Activated naive CD8-positive, alpha-beta T cell treated with anti-CD3 and anti-CD28 coated beads, Interleukin-2, amount 10 ng/mL, durations not matched to agents 7 days and 5 days (primary cell): Measurements from ENCODE around the gene ENG. TPM values are rescaled to one million over a fixed set of nuclear protein-coding genes. Genes with fewer than 3 reads are reported as not detected.

Experiments
- ATAC-seq: fragments of 150-1000 bp; cut with Tn5 transposase; one replicate; pipeline ENCODE4 v1.10.0; 2021; ENCODE audit warnings: low read depth, moderate library complexity
- POLR2A ChIA-PET: fragments of 350-600 bp; sonication (Branson Sonifier 250); formaldehyde crosslinking; loops from one replicate; lab custom pipeline; 2021; ENCODE audit warnings: antibody characterized with exemption; lab: Charles Lee
- DNase-seq: peaks from one replicate; pipeline ENCODE4 v3.0.0; 2021
- H3K27ac Mint-ChIP-seq: one replicate; pipeline ENCODE4 v1.8.0; 2022; ENCODE audit warnings: mild to moderate bottlenecking, mixed read lengths
- H3K27me3 Mint-ChIP-seq: one replicate; pipeline ENCODE4 v1.8.0; 2022; ENCODE audit warnings: mild to moderate bottlenecking, moderate library complexity, mixed read lengths
- H3K36me3 Mint-ChIP-seq: one replicate; pipeline ENCODE4 v1.8.0; 2021; ENCODE audit warnings: mild to moderate bottlenecking, mixed read lengths
- H3K4me1 Mint-ChIP-seq: one replicate; pipeline ENCODE4 v1.8.0; 2021; ENCODE audit warnings: mixed read lengths
- H3K4me3 Mint-ChIP-seq: one replicate; pipeline ENCODE4 v1.8.0; 2022; ENCODE audit warnings: mild to moderate bottlenecking, moderate library complexity, mixed read lengths
- H3K9me3 Mint-ChIP-seq: one replicate; pipeline ENCODE4 v1.8.0; 2021; ENCODE audit warnings: mixed read lengths
- total RNA-seq, 2 experiments: library from RNA; stranded (reverse); gene quantifications; one replicate each; pipeline ENCODE4 v1.2.3, GENCODE V29; 2021

Gene ENG
- total RNA-seq, 2 experiments from 2014 or later: 19.7 to 20.1 TPM

DNA sequence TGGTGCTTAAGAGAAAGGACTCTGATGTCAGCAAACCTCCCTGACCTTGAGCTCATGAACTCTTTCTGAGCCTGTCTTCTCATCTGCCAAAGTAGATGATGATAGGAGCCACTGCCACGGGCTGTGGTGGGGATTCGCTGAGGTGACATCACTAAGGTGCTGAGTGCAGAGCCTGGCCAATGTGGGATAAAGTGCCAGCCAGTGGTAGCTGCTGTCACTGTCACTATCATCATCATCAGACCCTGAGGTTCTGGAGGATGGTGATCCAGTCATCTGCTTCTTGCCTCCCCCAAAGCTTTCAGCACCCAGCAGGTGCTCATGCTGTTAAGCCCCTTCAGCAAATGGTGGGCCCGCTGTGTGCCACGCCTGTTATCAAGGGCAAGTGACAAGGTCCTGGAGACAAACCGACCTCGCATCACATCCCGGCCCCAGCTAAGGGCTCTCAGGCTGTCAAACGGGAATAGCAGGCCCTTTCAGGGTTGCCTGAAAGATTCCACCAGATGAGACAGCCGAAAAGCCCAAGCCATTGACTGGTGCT, 45.4 kb downstream of the ENG start:
- H3K4me3 Mint-ChIP-seq: no peak overlapping the region
- H3K27ac Mint-ChIP-seq: peak overlapping the region; percentile 16
- peaks cover 11% of the 10 kb centered on the region for H3K36me3 Mint-ChIP-seq
- POLR2A ChIA-PET: interaction anchor here (0.6 to 1.1 kb wide), 7 partner anchors 9 to 375 kb away, joined by 3 to 6 read pairs (median 5); no protein-coding TSS in a partner anchor
- peak; percentile 27 for ATAC-seq
- no peaks in the 10 kb centered on the region for H3K27me3 Mint-ChIP-seq
- no peaks in the 10 kb centered on the region for H3K9me3 Mint-ChIP-seq
- no peak for DNase-seq
- peaks cover 10% of the 10 kb centered on the region for H3K4me1 Mint-ChIP-seq

DNA sequence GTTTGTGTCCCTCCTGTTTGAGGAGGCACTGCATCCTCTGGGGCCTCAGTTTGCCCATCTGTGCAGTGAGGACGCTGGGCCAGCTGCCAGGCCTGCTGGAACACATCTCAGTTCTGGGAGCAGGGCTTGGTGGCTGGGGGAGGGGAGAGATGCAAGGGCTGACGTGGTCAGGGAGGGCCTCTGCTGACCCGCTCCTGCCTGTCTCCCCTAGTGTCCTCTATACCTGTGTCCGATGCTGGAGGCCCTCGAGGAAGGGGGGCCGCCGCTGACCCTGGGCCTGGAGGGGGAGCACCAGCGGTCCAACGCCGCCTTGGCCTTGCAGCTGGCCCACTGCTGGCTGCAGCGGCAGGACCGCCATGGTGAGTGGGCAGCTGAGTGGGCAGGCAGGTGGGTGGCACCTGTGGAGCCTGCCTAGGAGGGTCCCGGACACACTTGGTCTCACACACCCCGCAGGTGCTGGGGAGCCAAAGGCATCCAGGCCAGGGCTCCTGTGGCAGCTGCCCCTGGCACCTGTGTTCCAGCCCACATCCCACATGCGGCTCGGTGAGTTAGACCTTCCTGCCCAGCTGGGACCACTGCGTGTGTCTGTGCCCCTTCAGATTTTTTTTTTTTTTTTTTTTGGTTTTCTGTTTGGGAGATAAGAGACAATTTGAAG, 46.0 kb downstream of the ENG start:
- no peaks in the 10 kb centered on the region for H3K9me3 Mint-ChIP-seq
- H3K27ac Mint-ChIP-seq: peak overlapping the region; percentile 30
- POLR2A ChIA-PET: interaction anchor here (0.6 to 1.1 kb wide), 7 partner anchors 10 to 376 kb away, joined by 3 to 6 read pairs (median 5); no protein-coding TSS in a partner anchor
- DNase-seq: no peak
- no peaks in the 10 kb centered on the region for H3K27me3 Mint-ChIP-seq
- H3K4me1 Mint-ChIP-seq: peaks cover 14% of the 10 kb centered on the region
- no peak for ATAC-seq
- H3K4me3 Mint-ChIP-seq: no peak overlapping the region
- peaks cover 11% of the 10 kb centered on the region for H3K36me3 Mint-ChIP-seq

DNA sequence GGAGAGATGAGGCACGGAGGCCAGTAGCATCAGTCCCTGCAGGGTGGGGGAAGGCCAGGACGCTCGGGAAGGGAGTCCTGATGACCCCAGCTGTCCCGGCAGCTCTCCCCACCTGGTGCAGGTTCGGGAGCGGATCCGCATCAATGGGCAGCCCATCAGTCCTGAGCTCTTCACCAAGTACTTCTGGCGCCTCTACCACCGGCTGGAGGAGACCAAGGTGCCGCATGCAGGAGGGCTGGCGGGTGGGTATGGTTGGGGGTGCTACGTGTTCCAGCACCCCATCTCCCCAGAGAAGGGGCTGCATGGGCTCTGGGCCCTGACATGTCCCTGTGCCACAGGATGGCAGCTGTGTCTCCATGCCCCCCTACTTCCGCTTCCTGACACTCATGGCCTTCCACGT, 47.6 kb downstream of the ENG start:
- H3K9me3 Mint-ChIP-seq: no peaks in the 10 kb centered on the region
- no peak overlapping the region for H3K4me3 Mint-ChIP-seq
- no peaks in the 10 kb centered on the region for H3K27me3 Mint-ChIP-seq
- H3K27ac Mint-ChIP-seq: no peak overlapping the region
- peaks cover 15% of the 10 kb centered on the region for H3K4me1 Mint-ChIP-seq
- peaks cover 13% of the 10 kb centered on the region for H3K36me3 Mint-ChIP-seq
- DNase-seq (no peak), ATAC-seq (no peak)
- POLR2A ChIA-PET: interaction anchor here (1.2 kb wide), 1 partner anchor 10 kb away, joined by 4 read pairs; no protein-coding TSS in a partner anchor

DNA sequence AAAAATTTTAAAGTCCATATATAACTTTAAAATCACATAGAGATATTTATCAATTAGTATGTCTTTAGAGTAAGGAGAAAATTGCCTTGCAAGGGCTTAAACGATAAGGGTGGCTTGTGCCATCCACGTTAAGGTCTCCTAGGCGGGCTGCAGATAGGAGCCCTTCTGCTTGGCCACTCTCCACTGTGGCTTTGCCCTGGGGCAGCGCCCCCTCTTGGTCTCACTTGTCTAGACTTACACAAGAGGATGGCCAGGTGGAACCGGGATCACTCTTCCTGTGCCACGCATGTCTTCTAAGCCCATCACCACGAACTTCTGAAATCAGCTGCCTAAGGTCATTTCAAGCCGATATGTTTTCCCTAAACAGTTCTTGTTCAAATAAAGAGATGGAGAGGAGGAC, 48.8 kb downstream of the ENG start:
- no peak overlapping the region for H3K4me3 Mint-ChIP-seq

DNA sequence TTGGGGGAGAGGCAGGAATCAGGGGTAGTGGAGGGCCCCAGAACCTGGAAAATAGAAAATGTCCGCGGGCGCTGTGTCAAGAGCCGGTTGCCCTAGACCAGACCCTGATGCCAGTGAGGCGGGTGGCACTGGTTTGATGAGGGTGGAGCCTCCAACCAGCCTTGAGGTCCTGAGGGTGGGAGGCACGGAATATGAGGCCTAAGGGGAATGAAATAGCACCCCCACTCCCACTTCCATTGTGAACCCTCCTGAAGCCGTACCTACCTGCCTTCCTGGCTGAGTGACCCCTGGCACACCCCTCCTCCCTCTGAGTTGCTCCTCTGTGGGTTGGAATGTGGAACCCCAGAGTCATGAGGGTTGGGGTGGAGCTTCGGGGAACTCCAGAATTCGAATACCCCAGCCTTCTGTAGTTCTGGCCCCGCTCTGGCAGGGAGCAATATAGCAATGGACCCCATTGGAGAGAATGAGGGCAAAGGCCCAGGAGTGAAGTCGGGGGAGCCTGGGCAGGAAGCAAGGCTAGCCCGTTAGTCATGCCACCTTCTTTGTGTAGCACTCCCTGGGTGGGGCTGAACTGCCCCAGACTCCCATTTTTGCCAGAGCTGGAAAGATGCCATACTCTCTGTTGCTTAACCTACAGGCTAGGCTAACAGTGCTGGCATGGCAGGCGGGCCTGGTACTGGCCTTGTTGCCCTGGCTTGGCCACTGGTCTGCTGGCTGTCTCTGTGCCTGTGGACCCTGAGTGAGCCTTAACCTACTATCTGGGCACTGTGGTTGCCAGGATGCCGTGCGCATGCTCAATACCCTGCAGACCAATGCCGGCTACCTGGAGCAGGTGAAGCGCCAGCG, 50.7 kb downstream of the ENG start:
- H3K9me3 Mint-ChIP-seq: no peaks in the 10 kb centered on the region
- peak overlapping the region; percentile 98 for H3K27ac Mint-ChIP-seq
- no peak for DNase-seq
- no peaks in the 10 kb centered on the region for H3K27me3 Mint-ChIP-seq
- POLR2A ChIA-PET: interaction anchor here (0.6 to 4.1 kb wide), 8 partner anchors 11 to 234 kb away, joined by 3 to 16 read pairs (median 4); partner anchors contain the start of gene CDK9
- H3K4me1 Mint-ChIP-seq: peaks cover 19% of the 10 kb centered on the region
- H3K4me3 Mint-ChIP-seq: peak overlapping the region; percentile 97
- no peak for ATAC-seq
- H3K36me3 Mint-ChIP-seq: peaks cover 7% of the 10 kb centered on the region

More for the DNA sequence above, 48.8 kb downstream of the ENG start:
- no peak for DNase-seq
- no peak for ATAC-seq
- POLR2A ChIA-PET: interaction anchor here (0.7 kb wide), 1 partner anchor 90 kb away, joined by 3 read pairs; the partner anchor contains the start of gene PTRH1
- Mint-ChIP-seq H3K4me1 (peaks cover 19% of the 10 kb centered on the region), H3K9me3 (no peaks in the 10 kb centered on the region), H3K27me3 (no peaks in the 10 kb centered on the region), H3K36me3 (peaks cover 11% of the 10 kb centered on the region), H3K27ac (no peak overlapping the region)

DNA sequence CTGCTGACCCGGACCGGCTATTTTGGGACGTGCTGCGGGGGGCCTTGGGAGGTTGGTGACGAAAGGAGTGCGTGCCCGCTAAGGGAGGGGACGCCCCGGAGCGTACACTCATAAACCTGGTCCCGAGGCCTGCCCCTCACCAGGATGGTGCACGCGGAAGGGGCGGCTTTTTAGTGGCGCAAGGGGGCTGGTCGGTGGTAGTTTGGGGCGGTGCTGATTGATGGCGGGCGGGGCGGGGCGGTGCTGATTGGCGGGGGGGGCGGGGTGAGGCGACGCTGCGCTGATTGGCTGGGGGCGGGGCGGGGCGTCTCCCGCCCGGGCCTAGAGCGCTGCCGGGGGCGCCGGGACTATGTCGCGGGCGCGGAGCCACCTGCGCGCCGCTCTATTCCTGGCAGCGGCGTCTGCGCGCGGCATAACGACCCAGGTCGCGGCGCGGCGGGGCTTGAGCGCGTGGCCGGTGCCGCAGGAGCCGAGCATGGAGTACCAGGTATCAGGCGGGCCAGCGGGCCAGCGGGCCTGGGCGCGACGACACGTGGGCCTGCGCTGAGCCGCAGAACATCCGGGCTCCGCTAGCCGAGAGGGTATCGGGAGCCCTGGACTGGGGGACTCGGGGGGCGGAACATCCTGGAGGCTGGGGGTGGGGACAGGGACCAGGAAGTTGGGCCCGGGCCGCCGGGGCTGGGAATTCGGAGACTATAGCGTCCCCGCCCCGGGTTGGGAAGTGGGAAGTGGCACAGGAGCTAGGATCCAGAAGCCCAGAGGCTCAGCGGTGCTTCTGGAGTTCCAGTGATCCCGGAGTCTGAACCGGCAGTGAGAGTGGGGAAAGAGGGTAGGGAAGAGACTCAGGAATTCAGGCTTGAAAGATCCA, 51.6 kb downstream of the ENG start, which contains the start of gene FPGS:
Gene FPGS, plus strand, starts transcription at position 307 of the 868 bp plus-strand sequence. Its CDS starts 43 bp downstream, at position 350.
- no peaks in the 10 kb centered on the region for H3K9me3 Mint-ChIP-seq
- POLR2A ChIA-PET: interaction anchor here (0.6 to 4.1 kb wide), 15 partner anchors 10 to 371 kb away, joined by 3 to 16 read pairs (median 4); partner anchors contain the start of genes CDK9 and SH2D3C
- H3K4me1 Mint-ChIP-seq: peaks cover 22% of the 10 kb centered on the region
- H3K27ac Mint-ChIP-seq: peak within 1 kb of the TSS; percentile 98
- H3K4me3 Mint-ChIP-seq: peak within 1 kb of the TSS; percentile 97
- ATAC-seq (peak; percentile 91), DNase-seq (peak; percentile 92)
- H3K27me3 Mint-ChIP-seq: no peaks in the 10 kb centered on the region
- H3K36me3 Mint-ChIP-seq: peaks cover 7% of the 10 kb centered on the region

DNA sequence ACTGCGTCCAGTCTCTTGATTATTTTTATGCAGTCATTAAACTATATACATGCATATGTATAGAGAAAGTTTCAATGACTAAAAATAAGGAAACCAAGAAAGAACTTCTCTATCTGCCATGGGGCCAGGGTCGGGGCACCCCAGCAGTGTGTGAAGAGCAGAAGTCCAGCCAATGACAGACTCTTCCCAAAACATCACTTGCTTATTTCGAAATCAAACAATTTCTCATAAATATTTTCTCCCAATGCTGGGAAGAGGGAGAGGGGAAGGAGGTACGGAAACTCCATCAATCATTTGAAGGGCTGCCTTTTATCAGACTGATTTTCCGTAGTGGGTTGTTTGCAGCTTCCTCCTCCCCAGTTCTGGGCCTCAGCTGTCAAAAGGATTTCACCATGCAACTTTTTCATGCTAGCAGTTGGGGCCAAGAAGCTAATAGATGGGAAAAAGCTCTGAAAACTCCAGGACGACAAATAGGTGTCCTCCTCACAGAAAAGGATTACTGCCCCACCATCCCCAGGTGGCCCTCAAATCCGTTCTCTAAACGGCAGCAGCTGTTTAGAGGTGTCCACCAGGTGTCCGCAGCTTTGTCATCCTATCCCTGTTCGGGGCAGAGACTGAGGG, 52.4 kb downstream of the ENG start:
- Mint-ChIP-seq H3K27me3 (no peaks in the 10 kb centered on the region), H3K4me3 (peak overlapping the region; percentile 85), H3K9me3 (no peaks in the 10 kb centered on the region), H3K36me3 (peaks cover 7% of the 10 kb centered on the region), H3K4me1 (peaks cover 26% of the 10 kb centered on the region), H3K27ac (peak overlapping the region; percentile 86)
- DNase-seq: no peak
- POLR2A ChIA-PET: interaction anchor here (0.6 to 4.1 kb wide), 11 partner anchors 10 to 386 kb away, joined by 3 to 16 read pairs (median 5); partner anchors contain the start of genes CDK9 and SH2D3C
- no peak for ATAC-seq

DNA sequence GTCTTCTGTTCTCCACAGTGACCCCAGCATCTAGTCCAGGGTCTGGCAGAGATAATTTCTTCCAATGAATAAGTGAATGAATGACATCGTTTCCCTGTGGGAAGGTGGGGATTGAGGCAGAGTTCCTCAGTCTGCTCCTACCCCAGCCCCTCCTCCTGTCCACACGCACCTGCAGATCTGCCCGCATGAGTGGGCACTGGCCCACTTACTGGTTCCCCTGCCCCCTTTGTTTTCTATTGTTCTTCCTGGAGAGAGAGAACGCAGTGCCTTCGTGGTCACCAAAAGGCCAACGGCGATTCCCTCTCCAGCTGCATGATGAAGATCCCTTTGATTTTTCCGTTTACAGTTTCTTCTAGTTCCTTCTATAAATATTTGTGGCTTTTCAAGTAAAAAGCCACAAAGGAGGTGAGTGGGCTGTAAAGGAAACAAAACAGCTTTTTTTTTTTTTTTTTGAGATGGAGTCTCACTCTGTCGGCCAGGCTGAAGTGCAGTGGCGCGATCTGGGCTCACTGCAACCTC, 57.5 kb downstream of the ENG start:
- Mint-ChIP-seq H3K4me3 (peak overlapping the region; percentile 69), H3K36me3 (peaks cover 3% of the 10 kb centered on the region), H3K27me3 (no peaks in the 10 kb centered on the region), H3K9me3 (no peaks in the 10 kb centered on the region), H3K27ac (peak overlapping the region; percentile 73), H3K4me1 (peaks cover 27% of the 10 kb centered on the region)
- POLR2A ChIA-PET: interaction anchor here (0.6 to 1.7 kb wide), 15 partner anchors 9 to 261 kb away, joined by 3 to 14 read pairs (median 4); partner anchors contain the start of genes CDK9 and ENG
- DNase-seq (no peak), ATAC-seq (peak; percentile 51)

DNA sequence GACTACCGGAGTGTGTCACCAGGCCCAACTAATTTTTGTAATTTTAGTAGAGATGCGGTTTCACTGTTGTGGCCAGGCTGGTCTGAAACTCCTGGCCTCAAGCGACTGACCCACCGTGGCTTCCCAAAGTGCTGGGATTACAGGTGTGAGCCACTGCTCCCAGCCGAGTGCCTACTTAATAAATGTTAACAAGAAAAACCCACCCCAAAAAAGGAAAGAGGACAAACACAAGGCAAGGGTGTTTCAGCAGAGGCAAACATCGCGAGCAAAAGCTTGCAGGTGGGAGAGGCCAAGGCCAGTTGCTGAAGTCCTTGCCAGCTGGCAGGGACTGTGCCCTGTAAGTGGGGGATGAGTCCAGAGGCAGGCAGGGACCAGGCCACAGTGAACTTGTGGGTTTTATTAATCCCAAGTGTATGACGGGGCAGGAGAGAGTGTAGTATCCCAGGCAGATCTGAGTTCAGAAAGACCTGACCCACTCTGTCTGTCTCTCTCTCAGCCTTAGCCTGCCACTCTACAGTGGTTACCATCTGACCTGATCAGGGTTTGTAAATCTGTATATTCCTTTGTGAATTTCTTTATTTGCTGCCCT, 58.1 kb downstream of the ENG start:
- Mint-ChIP-seq H3K4me3 (peak overlapping the region; percentile 69), H3K27me3 (no peaks in the 10 kb centered on the region), H3K27ac (peak overlapping the region; percentile 73), H3K9me3 (no peaks in the 10 kb centered on the region), H3K36me3 (peaks cover 4% of the 10 kb centered on the region), H3K4me1 (peaks cover 24% of the 10 kb centered on the region)
- ATAC-seq (peak; percentile 11), DNase-seq (no peak)
- POLR2A ChIA-PET: interaction anchor here (0.6 to 1.7 kb wide), 11 partner anchors 10 to 260 kb away, joined by 3 to 14 read pairs (median 4); partner anchors contain the start of genes CDK9 and ENG

DNA sequence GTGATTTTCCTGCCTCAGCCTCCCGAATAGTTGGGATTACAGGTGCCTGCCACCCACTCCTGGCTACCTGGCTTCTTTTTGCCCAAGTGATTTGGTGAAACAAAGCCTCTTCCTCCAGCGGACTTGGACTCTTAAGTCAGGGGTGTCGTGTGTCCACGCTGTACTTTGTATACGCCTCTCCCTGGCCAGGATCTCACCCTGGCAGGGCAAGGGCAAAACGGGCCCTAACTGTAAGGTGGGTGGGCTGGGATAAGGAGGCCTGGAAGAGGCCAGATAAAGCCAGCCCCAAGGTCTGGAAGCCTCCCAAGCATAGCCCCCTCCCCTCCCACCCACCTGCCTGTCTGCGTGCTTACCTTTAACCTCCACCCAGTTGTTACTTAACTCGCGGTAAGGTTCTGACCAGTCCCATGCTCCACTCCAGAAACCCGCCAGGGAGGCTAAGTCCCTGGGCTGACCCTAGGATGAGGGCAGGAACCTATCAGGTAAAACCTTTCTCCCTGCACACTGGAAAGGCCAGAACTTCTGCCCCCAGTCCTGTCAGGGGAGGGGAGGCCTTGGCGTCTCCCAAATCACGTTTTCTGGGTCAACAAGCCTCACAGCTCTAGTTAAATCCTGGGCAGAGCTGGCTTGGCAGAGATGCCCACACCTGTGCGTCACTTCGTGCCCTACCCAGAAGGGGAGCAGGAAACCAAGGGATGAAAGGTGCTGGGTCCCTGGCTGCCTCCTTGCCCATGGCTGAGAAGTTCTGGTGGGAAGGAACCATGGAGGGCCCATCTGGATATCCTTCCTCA, 60.3 kb downstream of the ENG start:
- ATAC-seq: no peak

More for the DNA sequence above, 60.3 kb downstream of the ENG start:
- H3K27me3 Mint-ChIP-seq: no peaks in the 10 kb centered on the region
- peaks cover 16% of the 10 kb centered on the region for H3K36me3 Mint-ChIP-seq
- H3K27ac Mint-ChIP-seq: no peak overlapping the region
- DNase-seq: no peak
- peaks cover 32% of the 10 kb centered on the region for H3K4me1 Mint-ChIP-seq
- no peaks in the 10 kb centered on the region for H3K9me3 Mint-ChIP-seq
- H3K4me3 Mint-ChIP-seq: no peak overlapping the region
- POLR2A ChIA-PET: interaction anchor here (0.7 to 2.7 kb wide), 5 partner anchors 9 to 1102 kb away, joined by 3 to 13 read pairs (median 5); partner anchors contain the start of genes CDK9 and FPGS
